ENCODE measurements around the gene TTLL11.
"Not testable (repeated sequence)": the region's sequence is repeated elsewhere in the genome, so short reads cannot be mapped to it uniquely, and the experiment has no call there.

DNA sequence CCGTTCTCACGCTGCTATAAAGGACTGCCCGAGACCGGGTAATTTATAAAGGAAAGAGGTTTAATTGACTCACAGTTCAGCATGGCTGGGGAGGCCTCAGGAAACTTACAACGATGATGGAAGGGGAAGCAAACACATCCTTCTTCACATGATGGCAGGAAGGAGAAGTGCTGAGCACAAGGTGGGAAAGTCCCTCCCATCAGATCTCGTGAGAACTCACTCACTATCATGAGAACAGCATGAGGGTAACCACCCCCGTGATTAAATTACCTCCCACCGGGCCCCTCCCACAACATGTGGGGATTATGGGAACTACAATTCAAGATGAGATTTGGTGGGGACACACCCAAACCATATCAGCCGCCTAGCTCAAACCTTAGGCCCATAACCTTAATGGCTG is 24.1 kb upstream of the TTLL11 start:
- TF ChIP-seq, protein P1, sequence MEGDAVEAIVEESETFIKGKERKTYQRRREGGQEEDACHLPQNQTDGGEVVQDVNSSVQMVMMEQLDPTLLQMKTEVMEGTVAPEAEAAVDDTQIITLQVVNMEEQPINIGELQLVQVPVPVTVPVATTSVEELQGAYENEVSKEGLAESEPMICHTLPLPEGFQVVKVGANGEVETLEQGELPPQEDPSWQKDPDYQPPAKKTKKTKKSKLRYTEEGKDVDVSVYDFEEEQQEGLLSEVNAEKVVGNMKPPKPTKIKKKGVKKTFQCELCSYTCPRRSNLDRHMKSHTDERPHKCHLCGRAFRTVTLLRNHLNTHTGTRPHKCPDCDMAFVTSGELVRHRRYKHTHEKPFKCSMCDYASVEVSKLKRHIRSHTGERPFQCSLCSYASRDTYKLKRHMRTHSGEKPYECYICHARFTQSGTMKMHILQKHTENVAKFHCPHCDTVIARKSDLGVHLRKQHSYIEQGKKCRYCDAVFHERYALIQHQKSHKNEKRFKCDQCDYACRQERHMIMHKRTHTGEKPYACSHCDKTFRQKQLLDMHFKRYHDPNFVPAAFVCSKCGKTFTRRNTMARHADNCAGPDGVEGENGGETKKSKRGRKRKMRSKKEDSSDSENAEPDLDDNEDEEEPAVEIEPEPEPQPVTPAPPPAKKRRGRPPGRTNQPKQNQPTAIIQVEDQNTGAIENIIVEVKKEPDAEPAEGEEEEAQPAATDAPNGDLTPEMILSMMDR (IDR thresholded peaks at IDR 0.05) = not testable (repeated sequence)
- not testable (repeated sequence) for TF ChIP-seq POLR2A (IDR thresholded peaks at IDR 0.05)
